ENCODE measurements around the gene MZB1.
"Not testable (repeated sequence)": the region's sequence is repeated elsewhere in the genome, so short reads cannot be mapped to it uniquely, and the experiment has no call there.

The MZB1 gene

DNA sequence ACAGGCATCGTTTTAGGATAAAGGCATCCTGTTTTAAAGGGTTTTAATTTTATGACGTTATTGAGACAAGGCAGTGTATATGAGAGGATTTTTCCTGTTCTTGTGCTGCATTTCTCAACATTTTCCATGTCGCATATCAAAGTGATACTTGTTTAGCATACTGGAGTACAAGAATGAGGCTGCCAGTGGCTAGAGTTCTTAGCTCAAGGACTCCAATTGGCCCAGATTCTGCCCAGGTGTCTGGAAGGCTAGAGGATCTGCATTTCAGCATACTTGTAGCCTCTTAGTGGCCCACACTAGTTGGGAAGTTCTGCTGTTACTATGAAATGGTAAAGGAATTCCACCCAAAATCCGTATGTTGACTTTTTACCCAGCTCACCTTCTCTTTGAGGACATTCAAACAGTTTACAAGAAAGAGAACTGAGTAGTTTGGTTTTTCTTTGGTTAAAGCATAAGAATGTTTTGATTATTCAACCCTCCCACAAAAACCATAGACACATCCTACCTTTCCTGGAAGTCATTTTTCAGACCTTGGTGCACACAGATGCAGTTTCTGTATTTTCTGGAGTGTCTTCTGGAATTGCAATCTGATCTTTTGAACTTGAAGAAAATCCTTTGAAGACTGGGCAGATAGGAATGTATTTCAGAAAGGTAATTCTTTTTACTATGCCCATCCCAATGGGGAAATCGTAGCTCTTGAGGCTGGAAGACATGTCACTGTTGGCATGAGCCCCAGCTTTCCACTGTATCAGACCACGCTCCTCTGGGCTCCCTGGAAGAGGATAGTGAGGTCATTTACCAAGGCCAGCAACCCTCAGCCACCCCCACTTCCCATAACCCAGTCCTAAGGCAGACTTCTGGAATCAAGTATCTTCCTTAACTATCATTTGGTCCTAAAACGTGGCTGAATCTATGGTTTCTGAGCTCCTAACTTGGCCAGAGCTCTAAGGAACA lies 18.0 kb downstream of the MZB1 start:
- no peak for DNase-seq

DNA sequence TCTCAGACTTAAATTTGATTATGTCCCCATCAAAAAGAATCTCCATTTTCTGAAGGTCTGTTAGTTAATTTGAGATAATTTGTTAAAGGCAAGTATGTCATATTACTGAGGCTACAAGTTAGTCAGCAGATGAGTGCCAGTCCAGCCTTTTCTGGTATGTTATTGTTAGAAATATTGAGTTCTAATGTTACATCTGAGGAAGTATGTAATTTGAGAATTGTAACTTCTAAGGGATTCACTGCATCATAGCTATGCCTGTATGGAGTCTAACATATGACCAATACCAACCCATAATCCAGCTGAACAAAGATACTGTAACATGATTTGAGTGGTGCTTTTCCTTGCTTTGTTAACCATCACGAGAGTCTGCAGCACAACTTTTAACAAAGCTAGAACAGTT lies 20.5 kb downstream of the MZB1 start:
- DNase-seq = no peak

- DNase-seq = no peak
Observed at GRCh38 chr5:139368613-139369012, 21.1 kb downstream of the MZB1 start.

- no peak for DNase-seq
Observed at GRCh38 chr5:139364466-139364865, 25.2 kb downstream of the MZB1 start.

GRCh38 chr5:139363937-139364336 lies 25.8 kb downstream of the MZB1 start:
- no peak for DNase-seq

- no peak for DNase-seq
Observed at GRCh38 chr5:139361835-139362429, 27.8 kb downstream of the MZB1 start.

GRCh38 chr5:139360384-139360783 lies 29.3 kb downstream of the MZB1 start:
- no peak for DNase-seq

- DNase-seq = no peak
Observed at GRCh38 chr5:139358064-139358463, 31.6 kb downstream of the MZB1 start.

GRCh38 chr5:139355900-139356299 lies 33.8 kb downstream of the MZB1 start:
- not testable (repeated sequence) for DNase-seq

DNA sequence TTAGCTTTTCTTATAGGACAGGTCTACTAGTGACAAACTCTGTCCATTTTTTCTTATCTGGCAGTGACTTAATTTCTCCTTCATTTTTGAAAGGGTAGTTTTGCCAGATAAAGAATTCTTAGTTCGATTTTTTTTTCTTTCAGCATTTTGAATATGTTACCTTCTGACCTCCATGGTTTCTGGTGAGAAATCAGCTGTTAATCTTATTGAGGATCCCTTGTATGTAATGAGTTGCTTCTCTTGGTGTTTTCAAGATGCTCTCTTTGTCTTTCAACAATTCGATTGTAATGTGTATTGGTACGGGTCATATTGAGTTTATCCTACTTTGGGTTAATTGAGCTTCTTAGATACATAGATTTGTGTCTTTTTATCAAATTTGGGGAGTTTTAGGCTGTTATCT lies 35.5 kb downstream of the MZB1 start:
- no peak for DNase-seq

GRCh38 chr5:139347863-139348262 lies 41.9 kb downstream of the MZB1 start:
- DNase-seq = not testable (repeated sequence)

DNA sequence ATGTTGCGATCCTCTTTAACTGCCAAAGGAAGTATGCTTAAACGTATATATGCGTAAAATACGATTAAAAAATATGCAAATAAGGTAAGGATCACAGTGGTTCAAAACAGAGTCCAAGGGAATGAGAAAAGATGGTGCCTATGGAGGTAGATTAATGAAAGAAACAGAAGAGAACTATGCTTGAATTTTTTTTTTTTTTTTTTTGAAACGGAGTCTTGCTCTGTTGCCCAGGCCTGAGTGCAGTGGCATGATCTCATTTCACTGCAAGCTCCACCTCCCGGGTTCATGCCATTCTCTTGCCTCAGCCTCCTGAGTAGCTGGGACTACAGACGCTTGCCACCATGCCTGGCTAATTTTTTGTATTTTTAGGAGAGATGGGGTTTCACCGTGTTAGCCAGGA lies 44.3 kb downstream of the MZB1 start:
- not testable (repeated sequence) for DNase-seq

GRCh38 chr5:139344177-139344576 lies 45.5 kb downstream of the MZB1 start:
- no peak for DNase-seq

DNA sequence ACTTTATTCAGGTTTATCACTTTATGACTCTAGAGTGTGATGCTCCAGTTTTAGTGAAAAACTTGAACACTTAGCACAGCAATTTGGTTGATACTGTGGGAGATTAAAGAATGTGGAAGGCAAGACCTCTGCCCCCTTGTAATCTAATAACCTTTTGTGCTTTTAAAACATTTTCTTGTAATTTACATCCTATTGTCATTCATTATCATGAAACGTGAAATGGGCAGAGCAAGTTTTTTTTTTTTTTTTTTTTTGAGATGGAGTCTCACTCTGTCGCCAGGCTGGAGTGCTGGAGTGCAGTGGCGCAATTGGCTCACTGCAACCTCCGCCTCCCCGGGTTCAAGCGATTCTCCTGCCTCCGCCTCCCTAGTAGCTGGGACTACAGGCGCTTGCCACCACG lies 46.2 kb downstream of the MZB1 start:
- no peak for DNase-seq

DNA sequence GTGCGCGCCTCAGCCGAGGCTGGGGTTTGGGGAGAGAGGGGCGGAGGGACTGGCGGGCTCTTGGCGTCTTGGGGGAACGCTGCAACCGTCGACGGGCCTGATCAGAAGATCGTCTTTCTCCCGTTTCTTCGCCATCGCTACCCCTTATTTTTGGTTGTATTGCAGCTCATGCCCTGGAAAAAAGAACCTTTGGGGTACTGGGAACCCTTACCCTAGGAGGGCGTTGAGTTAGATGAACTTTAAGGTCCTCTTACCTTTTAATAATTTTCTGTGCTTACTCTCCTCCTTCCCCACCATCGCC lies 47.3 kb downstream of the MZB1 start:
- no peak for DNase-seq

DNA sequence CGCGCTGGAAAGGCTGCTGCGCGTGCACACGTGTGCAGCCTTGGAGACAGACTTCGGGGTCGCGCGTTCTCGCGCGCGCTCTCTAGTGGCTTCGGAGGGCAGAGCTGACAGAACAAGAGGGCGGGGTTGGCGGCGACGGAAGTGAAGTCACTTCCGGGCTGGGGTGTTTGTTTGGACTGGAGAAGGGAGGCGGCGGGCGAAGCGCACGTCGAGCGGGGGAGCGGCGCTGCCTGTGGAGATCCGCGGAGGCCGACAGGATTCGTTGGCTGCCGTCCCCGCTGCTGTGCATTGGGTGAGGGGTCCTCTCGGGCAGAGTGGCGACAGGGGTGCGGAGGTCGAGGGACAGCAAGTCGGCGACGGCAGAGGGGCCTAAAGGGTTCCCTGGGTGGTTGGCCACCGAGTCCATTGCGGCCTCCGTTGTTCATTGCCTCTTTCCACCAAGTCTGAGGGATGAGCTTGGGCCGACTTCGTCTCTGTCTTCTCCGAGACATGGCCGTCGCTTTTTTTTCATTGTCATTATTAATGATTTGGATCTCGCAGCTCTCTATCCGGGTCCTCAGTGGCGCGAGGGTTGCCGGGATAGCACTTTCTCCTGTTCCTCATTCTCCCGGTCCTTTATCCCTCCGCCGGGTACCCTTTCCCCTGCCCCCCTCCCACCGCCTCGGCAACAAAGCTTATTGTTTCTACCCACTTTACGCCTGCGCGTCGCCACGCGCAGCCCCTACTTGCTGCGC lies 47.9 kb downstream of the MZB1 start, which contains the start of gene PAIP2:
PAIP2 (plus strand) TSS at position 166 of the 734 bp plus-strand sequence. CDS start 21,931 bp downstream, outside the sequence.
- peak; percentile 96 for DNase-seq

DNA sequence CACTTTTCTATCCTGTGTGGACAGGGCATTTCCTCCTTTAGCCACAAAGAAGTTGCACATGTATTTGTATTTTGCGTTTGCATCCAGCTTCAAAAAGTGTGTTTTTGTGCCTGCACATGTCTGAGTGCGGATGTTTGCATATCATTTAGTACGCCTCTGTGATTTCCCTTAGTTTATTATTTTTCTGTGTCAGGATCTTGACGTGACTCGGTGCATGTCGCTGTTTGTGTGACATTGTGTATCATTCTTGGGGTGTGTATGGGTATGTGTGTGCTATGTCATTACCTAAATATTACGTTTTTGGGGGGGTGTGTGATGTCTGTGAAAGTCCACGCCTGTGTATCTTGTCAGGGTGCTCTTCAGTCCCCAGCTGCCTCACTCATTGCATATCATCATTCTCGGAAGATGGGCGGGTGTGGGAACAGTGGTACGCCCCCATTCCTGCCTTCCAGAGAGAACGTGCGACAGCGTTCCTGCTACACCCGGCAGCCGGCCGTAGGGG lies 48.5 kb downstream of the MZB1 start:
- no peak for DNase-seq

GRCh38 chr5:139340051-139340450 lies 49.7 kb downstream of the MZB1 start:
- DNase-seq = no peak

All from activated T-cell treated with anti-CD3 and anti-CD28 coated beads for 4 hours (primary cell).